Fibroblast of pulmonary artery (primary cell): Measurements from ENCODE around the gene EFNA1.

Source experiments
- DNase-seq: peaks from one replicate; pipeline ENCODE4 v3.0.0-alpha.2; 2010; ENCODE audit warnings: low read depth
- H3K4me3 ChIP-seq: replicated peaks from 2 replicates; pipeline ENCODE4 v1.5.1; 2011; ENCODE audit warnings: low read depth, mild to moderate bottlenecking, control low read depth, low read length, moderate library complexity
- CTCF ChIP-seq: IDR thresholded peaks from 2 replicates; pipeline ENCODE4 v1.5.1; 2011; ENCODE audit warnings: mild to moderate bottlenecking, control low read depth, low read length, inconsistent platforms; ENCODE audit errors: missing control alignments

EFNA1 gene

DNA sequence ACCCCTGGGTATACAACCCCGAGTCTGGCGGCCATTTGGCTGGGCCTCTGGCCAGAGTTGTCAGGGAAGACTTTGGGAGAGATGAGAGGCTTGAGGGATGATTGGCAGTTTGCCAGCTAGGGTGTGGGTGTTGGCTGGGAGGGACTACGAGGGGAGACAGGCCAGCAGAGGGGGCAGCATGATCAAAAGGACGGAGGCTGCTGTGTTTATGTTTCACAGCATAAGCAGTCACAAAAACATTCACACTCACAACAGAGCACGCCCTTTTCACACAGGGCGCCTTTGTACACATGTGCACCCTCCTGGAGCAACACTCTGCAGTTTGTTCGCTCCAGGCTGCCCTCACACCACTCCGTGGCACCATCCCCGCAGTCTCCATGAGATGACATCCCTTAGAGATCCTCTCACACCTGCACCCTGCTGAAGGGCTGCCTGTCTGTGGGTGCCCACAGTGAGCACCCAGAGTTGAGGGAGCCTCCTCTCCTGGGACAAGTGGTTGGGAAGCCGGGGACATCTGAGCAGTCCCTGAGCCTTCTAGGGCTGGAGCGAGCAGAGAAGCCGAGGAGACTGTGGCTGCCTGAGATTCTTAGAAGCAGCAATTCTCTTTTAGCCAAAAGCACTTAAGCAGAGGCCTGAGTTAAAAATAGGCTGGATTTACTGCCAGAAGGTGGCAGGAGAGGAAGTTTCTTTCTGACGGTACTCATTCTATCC is 33.6 kb upstream of the EFNA1 start:
- H3K4me3 ChIP-seq, result no peak overlapping the region
- TF ChIP-seq CTCF, result peak; percentile 54
- peak; percentile 68 for DNase-seq

- H3K4me3 ChIP-seq, result no peak overlapping the region
- TF ChIP-seq CTCF, result no peak
- no peak for DNase-seq
Observed at GRCh38 chr1:155094622-155094948, 33.1 kb upstream of the EFNA1 start.

DNA sequence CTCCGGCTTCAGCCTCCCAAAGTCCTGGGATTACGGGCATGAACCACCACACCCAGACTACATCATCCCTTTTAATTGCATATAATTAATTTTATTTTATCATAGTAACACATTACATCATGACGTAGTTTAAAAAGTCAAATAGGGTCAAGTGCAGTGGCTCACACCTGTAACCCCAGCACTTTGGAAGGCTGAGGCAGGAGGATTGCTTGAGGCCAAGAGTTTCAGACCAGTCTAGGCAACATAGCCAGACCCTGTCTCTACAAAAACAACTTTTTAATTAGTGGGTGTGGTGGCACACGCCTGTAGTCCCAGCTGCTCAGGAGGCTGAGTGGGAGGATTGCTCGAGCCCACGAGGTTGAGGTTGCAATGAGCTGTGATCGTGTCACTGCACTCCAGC is 28.3 kb upstream of the EFNA1 start:
- DNase-seq, result no peak
- TF ChIP-seq CTCF, result no peak
- H3K4me3 ChIP-seq, result no peak overlapping the region

- no peak for TF ChIP-seq CTCF
- no peak overlapping the region for H3K4me3 ChIP-seq
Observed at GRCh38 chr1:155103325-155103724, 24.4 kb upstream of the EFNA1 start.

GRCh38 chr1:155104605-155105534 is 22.8 kb upstream of the EFNA1 start:
- no peak for DNase-seq
- no peak for TF ChIP-seq CTCF
- H3K4me3 ChIP-seq, result no peak overlapping the region

More at GRCh38 chr1:155103325-155103724, 24.4 kb upstream of the EFNA1 start:
- DNase-seq, result no peak

- no peak overlapping the region for H3K4me3 ChIP-seq
- no peak for TF ChIP-seq CTCF
- DNase-seq, result peak; percentile 79
Observed at GRCh38 chr1:155105604-155106011, 22.1 kb upstream of the EFNA1 start.

DNA sequence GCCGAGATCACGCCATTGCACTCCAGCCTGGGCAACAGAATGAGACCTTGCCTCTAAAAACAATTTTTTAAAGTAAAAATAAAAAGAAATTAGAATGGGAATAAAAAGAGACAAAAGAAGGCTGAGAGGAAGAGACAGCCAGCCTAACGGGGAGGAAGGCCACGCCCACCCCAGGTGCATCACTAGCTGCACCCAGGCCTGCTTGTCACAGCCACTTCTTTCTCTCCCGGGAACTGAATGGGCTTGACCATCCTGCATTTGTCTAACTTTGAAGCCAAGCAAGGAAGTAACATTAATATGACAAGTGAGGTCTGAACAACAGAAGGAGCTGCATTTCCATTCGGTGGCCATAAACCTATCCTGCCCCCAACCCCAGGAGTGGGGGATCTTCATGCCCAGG is 20.8 kb upstream of the EFNA1 start:
- H3K4me3 ChIP-seq, result no peak overlapping the region
- TF ChIP-seq CTCF, result no peak
- DNase-seq, result no peak
